Raji (cell line): ENCODE measurements around the gene TSPAN17.

ENCODE experiments used
- POLR2A ChIP-seq: IDR thresholded peaks from 2 replicates; pipeline ENCODE4 v1.6.1; 2011; ENCODE audit warnings: low read depth, low read length, control low read depth; ENCODE audit not compliant: insufficient read depth

The TSPAN17 gene

DNA sequence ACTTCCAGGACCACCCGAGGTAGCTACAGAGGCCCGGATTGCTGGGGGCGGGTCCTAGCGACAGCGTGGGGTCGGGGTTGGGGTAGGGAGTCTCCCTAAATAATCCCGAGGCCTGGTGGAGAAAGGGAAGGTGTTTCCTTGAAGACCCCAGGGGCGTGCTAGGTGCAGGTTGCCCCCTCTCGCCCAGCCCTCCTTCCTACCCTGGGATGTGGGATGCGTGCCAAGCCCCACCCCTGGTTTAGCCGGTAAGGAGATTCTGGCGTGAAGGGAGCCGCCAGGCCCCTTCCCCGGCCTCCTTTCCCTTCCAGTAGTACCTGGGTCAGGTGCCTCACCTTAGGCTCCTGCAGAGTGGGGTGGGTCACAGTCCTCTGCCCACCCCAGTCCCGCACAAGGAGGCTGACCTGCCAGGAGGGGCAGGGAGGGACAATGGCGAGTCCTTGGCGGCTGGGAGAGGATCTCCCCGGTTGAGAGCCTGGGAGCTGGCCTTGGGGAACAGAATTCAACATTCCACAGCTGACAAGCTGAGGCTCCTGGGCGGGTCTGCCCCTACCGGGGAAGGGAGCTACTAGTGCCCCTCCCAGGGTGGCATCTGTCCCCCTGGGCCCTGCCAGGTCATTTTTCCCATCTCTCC, 674 bp downstream of the TSPAN17 start:
- no peak for TF ChIP-seq POLR2A

DNA sequence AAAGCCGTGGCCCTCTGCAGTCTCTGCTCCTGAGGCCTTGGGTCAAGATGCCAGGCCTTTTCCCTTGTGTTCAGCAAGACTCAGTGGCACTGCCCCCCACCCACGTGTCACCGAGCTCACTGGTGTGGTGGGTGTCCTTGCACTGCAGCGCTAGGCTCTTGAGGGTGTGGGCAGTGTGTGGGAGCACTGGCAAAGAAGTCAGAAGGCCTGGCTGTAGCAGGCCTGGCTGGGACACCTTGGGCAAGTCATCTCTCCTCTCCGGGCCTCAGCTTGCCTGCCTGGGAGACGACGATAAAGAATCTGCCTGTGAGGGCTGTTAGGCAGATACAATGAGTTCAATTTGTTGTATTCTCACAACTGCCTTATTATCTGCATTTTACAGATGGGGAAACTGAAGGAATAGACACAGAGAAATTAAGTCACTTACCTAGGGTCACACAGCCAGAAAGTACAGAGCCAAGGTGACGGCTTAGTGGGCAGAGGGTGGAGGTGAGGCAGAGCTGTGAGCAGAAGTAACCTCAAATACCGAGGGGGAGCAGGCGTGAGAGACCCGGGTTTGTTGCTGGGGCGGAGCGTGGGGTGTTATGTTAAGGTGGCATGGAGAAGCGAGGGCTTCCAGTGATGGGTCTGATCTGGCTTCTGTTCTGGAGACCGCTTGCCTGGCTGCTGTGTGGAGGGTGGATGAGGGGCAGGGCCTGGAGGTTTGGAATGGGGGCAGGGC, 1.4 kb downstream of the TSPAN17 start:
- no peak for TF ChIP-seq POLR2A

DNA sequence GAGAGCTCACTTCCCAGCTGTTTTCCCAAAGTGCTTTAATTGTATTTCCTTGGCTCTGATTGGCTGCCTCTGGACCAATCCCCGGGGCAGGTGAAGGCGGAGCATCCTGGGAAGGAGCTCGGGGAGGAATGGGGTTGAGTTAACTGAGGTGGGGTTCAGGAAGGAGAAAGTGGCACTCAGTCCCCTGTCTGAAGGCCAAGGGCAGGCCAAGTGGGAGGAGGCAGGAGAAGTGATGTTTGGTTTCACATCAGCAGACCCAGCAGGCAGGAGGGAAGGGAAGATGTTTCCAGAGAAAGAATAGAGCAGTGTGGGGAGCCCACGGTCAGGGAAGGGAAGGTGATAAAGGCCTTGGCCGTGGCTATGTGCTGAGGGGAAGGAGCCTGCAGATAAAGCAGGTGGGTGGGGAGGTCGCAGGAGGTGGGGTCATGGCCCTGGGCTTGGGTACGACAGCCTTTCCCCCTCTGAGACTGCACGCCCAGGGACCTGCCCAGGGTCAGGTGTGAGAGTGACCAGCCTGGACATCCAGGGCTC, 3.1 kb downstream of the TSPAN17 start:
- no peak for TF ChIP-seq POLR2A

DNA sequence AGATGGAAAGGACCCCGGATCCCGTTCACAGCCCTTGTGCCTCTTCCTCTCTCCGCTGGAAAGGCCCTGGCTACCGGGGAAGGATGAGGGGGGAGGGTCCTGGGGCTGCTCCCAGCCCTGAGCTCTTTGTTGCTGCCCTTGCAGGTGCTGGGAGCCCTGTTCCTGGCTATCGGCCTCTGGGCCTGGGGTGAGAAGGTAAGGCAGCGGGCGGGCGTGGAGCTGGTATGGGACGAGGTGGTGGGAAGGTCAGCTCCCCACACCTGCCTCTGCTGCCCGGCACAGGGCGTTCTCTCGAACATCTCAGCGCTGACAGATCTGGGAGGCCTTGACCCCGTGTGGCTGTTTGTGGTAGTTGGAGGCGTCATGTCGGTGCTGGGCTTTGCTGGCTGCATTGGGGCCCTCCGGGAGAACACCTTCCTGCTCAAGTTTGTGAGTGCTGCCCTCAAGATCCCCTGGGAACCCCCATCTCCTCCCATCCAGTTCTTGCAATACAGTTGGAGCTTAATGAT, 4.2 kb downstream of the TSPAN17 start:
- TF ChIP-seq POLR2A, result no peak

DNA sequence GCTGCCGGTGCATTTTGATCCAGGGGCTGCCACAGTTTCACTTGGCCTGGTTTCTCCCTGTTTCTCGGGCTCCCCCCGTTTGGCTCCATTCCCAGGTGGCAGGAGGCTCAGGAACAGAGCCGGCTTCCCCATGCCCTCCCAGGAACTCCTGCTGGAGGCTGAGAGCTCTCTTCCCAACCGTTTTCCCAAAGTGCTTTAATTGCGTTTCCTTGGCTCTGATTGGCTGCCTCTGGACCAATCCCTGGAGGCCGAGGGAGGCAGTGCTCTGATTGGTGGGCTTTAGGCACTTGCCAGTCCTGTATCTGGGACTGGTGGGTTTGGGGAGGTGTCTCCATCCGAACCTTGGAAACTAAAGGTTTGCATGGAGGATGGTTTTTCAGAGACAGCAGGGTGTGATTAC, 4.9 kb downstream of the TSPAN17 start:
- no peak for TF ChIP-seq POLR2A

DNA sequence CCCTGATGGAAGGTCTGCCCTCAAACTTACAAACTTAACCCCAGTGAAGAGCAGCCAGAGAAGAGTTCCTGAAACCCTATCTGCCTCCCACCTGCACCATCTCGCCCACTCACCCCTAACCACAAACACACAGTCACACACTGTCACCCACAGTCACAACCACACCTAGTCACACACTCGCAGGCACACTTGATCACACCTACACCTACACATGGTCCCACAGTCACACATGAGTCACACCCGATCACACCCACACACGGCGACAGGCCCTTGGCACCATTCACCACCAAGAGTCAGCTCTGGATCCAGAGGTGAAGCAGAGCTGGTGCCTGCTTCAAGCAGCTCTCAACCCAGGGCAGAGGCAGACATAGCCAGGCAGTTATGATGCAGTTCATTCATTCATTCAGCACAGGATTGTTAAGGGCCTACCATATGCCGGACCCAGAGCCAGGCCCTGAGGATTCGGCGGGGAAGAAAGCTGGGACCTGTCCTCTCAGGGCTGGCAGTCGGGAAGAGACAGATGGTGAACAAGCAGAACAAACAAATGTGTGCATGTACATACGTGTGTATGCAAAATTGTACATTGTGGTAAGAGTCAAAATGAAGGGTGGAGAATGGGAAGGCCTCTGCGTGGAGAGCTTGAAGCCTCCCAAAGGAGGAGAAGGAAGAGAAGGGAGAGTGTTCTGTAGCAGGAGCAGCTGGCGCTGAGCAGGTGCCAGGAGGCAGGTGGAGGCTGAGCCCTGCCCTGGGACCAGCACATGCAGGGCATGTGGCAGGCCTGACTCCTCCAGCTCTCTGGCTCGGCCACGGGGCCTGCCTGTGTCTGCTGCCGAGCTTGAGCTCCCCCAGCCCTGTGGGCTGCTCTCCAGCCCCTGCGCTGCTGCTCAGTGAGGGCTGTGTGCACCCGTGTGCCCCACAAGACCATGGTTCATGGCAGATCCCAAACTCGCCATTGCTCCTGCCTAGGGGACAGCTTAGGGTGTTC, 6.4 kb downstream of the TSPAN17 start:
- no peak for TF ChIP-seq POLR2A

DNA sequence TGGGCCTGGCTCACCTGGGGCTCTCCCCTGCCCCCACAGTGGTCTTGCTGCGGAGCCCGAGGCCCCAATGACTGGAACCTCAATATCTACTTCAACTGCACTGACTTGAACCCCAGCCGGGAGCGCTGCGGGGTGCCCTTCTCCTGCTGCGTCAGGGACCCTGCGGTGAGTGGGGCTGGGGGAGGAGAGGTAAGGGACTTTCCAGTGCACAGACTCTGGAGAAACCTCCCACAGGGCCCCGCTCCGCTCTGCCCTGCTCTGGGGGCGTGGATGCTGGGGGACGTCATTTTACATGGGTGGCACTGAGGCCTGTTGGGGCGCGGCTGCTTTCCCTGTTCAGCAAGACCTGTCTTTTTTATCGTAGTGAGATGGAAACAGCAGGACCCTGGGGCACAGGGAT, 7.6 kb downstream of the TSPAN17 start:
- no peak for TF ChIP-seq POLR2A

DNA sequence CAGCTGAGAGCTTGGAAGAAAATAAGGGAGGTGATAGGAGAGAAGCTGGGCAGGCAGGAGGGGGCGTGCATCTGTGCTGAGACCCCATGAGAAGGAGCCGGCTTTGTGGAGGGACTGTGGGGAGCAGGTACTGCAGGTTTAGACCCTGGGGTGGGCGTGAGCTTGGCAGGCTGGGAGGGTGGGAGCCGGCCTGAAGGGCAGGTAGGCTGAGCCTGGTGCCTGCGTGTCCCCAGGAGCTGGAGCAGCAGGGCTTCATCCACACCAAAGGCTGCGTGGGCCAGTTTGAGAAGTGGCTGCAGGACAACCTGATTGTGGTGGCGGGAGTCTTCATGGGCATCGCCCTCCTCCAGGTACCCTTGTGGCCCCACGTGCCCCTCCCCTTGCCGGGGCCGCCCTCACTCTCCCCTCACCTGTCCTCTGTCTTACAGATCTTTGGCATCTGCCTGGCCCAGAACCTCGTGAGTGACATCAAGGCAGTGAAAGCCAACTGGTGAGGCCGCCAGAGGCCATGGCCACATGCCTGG, 9.2 kb downstream of the TSPAN17 start:
- no peak for TF ChIP-seq POLR2A

DNA sequence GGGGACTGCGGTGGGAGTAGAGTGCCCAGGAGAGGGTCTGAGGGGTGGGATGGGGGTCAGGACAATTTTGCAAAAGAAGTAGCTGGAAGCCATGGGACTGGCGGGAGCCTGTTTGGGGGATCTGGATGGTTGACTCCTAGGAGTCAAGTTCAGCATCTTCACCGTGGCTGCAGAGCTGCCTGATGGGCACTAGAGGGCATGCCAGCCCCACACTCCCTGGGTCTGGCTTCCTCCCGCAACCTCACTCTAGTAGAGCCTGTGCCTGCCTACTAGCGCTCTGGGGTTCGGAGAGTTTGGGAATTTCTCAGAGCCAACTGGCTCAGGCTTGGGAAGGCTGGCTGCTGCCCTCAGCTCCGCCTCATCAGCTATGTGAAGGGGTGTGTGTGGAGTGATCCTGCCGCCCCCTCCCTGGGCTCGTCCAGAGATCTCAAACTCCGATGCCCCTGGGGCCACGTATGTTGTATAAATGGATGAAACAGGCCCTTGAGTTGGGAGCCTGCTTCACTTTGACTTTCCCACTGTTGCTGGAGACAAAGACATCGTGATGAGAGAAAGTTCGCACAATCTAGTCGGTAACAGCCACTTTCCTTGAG, 10.8 kb downstream of the TSPAN17 start:
- TF ChIP-seq POLR2A, result no peak

DNA sequence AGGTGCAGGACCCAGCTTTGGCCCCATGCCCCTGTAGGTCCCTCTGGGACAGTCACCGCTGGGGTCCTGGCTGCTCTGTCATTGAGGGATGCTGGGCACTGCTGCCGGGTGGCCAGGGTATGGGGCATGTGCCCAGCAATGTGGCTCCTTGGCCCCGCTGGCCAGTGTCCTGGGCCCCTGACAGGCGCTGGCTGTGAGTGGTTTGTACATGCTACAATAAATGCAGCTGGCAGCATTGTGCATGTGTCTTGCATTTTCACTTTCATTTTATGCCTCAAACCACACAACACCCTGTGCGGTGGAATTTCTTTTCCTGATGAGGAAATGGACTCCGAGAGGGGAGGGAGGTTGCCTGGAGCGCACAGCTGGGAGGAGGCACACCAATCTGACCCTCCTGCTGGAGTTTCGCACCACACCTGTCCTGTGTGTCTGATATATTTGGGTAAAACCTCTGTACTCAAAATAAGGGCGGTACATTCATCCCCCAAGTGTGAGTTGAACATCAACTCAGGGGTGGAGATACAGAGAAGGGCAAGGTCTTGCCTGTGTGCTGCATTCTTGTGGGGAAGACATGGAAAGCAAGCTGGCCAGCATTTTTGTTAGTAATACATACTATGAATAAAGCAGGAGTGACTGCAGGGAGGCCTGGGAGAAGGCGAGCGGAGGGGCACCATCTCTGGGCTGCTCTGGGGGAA, 11.7 kb downstream of the TSPAN17 start:
- no peak for TF ChIP-seq POLR2A

DNA sequence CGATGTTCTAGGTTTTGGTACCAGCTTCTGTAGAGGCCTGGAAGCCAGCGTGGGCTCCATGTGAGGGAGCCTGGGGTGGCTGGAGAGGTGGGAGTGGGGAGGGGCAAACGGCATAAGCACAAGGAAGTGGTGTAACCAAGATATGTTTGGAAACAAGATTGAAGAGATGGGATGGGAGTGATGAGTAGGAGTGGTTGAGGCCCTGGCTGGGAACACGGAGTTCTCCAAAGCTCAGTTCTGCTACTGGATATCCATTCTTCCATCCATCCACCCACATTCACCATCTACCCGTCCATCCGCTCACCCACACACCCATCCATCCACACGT, 12.2 kb downstream of the TSPAN17 start:
- no peak for TF ChIP-seq POLR2A

DNA sequence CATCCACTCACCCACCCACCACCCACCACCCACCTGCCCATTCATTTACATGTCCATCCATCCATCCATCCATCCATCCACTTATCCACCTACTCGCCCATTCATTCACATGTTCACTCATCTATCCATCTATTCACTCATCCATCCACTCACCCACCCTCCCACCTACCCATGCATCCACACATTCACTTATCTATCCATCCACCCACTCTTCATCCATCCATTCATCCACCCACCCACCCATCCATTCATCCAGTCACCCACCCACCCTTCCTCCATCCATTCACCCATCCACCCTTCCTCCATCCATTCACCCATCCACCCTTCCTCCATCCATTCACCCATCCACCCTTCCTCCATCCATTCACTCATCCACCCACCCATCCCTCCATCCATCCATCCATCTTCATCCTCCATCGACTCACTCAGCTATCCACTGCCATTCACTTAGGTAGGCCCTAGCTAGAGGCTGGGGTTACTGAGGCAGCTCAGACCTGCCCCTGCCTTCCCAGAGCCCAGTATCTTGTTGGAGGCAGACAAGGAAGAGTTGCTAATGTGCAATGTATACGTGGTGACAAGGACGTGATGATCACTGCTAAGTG, 12.7 kb downstream of the TSPAN17 start:
- no peak for TF ChIP-seq POLR2A

DNA sequence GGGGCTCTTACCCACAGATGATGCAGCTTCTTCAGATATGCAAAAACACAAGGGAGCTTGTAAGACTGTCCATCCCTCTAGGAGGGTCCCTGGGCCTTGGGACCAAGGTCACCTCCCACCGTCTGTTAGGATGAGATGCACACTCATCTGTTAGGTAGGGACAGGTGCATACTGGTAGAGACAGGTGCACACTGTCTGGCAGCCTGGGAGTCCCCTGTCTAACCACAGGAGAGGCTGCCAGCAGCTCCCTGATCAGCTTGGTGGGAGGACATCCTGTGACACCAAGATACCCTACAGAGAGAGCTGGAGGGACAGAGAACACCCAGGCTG, 13.2 kb downstream of the TSPAN17 start:
- no peak for TF ChIP-seq POLR2A

DNA sequence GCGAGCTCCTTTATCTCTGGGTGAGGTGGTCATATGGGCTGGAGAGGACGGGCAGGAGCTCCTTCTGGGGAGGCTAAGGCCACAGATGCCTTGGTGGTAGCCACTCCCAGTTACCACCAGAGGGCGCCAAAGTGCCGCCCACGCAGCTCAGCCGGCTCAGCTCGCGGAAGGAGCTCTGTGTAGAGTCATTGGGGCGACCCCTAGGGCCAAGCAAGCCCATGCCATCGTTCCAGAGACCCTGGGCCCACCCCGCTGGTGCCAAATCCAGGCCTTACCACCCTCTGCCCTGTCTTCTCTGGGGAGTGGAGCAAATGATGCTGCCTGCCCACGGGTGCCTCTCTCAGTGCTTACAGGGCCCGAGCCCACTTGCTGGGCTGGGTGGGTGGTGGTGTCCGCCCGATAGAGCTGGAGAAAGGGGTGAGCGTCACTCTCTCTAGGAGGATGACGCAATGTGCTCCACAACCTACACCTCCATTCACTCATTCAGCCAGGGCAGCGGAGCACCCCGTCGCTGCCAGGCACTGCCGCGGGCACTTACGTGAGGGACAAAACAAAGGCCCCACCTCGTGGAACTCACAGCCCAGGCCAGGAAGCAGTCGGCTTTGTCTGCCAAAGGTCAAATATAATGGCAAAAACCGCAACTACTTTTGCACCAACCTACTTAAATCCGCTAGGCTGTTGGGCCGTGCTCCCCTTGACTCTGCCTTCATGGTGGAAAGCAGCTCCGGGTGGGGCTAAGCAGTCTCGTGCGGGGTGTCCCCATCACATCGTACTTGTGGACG, 13.8 kb downstream of the TSPAN17 start:
- no peak for TF ChIP-seq POLR2A

DNA sequence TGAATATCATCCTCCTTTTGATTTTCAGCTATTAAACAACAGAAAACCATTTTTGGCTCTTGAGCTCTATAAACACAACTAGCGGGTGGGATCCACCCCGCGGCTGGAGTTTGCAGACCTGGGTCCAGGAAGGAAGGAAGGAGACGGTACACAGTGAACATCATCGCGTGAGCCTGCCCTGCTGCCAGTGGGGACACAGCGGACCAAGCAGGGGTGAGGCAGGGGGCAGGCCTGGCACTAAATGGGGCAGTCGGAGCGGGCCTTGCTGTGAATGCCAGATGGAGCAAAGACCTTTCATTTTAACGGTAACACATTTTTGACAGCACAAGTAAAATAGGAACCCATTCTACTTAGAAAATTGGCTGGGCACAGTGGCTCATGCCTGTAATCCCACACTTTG, 14.4 kb downstream of the TSPAN17 start:
- no peak for TF ChIP-seq POLR2A
